ENCODE data around the gene MEIS1. TPM values are rescaled to one million over a fixed set of nuclear protein-coding genes. Genes with fewer than 3 reads are reported as not detected.
"Not testable (repeated sequence)": the region's sequence is repeated elsewhere in the genome, so short reads cannot be mapped to it uniquely, and the experiment has no call there.

Gene MEIS1
- total RNA-seq, 3 donors from 2014 or later (not counting 1 experiment from before 2014, with no cell fraction given): 2.0 to 5.4 (median 3.6) TPM

DNA sequence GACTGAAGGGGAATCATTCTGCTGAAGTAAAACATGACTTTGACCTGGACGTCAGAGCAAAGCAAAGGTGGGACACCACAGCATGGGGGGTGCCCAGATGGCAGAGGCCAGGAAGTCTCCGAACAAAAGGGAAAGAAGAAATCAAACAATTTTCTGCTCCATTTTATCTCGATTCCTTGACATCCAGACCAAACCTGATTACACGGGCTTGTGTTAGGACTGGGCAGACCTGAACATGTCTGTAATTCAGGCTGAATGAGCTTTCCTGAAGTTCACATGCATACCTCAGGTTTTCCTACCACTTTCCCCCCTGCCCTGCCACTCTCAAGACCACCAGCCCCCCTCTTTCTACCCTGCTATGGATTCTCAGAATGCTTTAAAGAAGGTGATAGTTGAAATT, 44.8 kb upstream of the MEIS1 start:
- TF ChIP-seq CTCF (IDR thresholded peaks at IDR 0.05): no peak
- WGBS (ENCODE audit: insufficient coverage): 92% methylated on average over 4 of the region's 4 CpGs
- no peak overlapping the region for H3K4me3 Mint-ChIP-seq

GRCh38 chr2:66390811-66391210, 44.1 kb upstream of the MEIS1 start:
- H3K4me3 ChIP-seq (ENCODE audit: low read length): no peak overlapping the region
- no peaks in the 10 kb centered on the region for H3K4me1 Mint-ChIP-seq
- H3K4me1 ChIP-seq (ENCODE audit: control insufficient read depth, insufficient read depth, low read length): no peaks in the 10 kb centered on the region
- no peaks in the 10 kb centered on the region for H3K9me3 ChIP-seq (ENCODE audit: control insufficient read depth, insufficient read depth, low read length)
- no peak overlapping the region for H3K4me3 Mint-ChIP-seq
- H3K27ac Mint-ChIP-seq: no peak overlapping the region
- 95% methylated on average over 4 of the region's 9 CpGs for WGBS (ENCODE audit: insufficient coverage)
- H3K27ac ChIP-seq (ENCODE audit: low read length): no peak overlapping the region
- no peaks in the 10 kb centered on the region for H3K36me3 ChIP-seq (ENCODE audit: control insufficient read depth, insufficient read depth, low read length)
- no peaks in the 10 kb centered on the region for H3K27me3 ChIP-seq (ENCODE audit: control insufficient read depth, insufficient read depth, low read length)
- H3K36me3 Mint-ChIP-seq: no peaks in the 10 kb centered on the region
- H3K9me3 Mint-ChIP-seq: peaks cover 3 to 6% of the 10 kb centered on the region in 2 donors
- intact Hi-C loops (cut with micrococcal nuclease): no loop called here
- ATAC-seq (no peak), DNase-seq (no peak)
- no peaks in the 10 kb centered on the region for H3K27me3 Mint-ChIP-seq (ENCODE audit: low read depth in 2 of 2)
- no peak for TF ChIP-seq CTCF (IDR thresholded peaks at IDR 0.05)

More for the DNA sequence above, 44.8 kb upstream of the MEIS1 start:
- ATAC-seq: no peak
- intact Hi-C loops (cut with micrococcal nuclease): no loop called here
- no peaks in the 10 kb centered on the region for H3K4me1 ChIP-seq (ENCODE audit: control insufficient read depth, insufficient read depth, low read length)
- Mint-ChIP-seq H3K27me3 (ENCODE audit: low read depth in 2 of 2) (no peaks in the 10 kb centered on the region), H3K4me1 (no peaks in the 10 kb centered on the region), H3K9me3 (peaks cover 3 to 6% of the 10 kb centered on the region in 2 donors), H3K27ac (no peak overlapping the region), H3K36me3 (no peaks in the 10 kb centered on the region)
- H3K27me3 ChIP-seq (ENCODE audit: control insufficient read depth, insufficient read depth, low read length): no peaks in the 10 kb centered on the region
- H3K27ac ChIP-seq (ENCODE audit: low read length): no peak overlapping the region
- H3K9me3 ChIP-seq (ENCODE audit: control insufficient read depth, insufficient read depth, low read length): no peaks in the 10 kb centered on the region
- H3K4me3 ChIP-seq (ENCODE audit: low read length): no peak overlapping the region
- H3K36me3 ChIP-seq (ENCODE audit: control insufficient read depth, insufficient read depth, low read length): no peaks in the 10 kb centered on the region
- no peak for DNase-seq

DNA sequence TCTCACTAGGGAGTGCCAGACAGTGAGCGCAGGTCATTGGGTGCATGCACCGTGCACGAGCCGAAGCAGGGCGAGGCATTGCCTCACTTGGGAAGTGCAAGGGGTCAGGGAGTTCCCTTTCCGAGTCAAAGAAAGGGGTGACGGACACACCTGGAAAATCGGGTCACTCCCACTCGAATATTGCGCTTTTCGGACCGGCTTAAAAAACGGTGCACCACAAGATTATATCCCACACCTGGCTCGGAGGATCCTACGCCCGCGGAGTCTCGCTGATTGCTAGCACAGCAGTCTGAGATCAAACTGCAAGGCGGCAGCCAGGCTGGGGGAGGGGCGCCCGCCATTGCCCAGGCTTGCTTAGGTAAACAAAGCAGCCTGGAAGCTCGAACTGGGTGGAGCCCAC, 43.7 kb upstream of the MEIS1 start:
- ATAC-seq; H3K27me3 ChIP-seq (ENCODE audit: control insufficient read depth, insufficient read depth, low read length); DNase-seq; H3K4me1 ChIP-seq (ENCODE audit: control insufficient read depth, insufficient read depth, low read length); intact Hi-C loops (cut with micrococcal nuclease); H3K27me3 Mint-ChIP-seq (ENCODE audit: low read depth in 2 of 2); H3K27ac ChIP-seq (ENCODE audit: low read length); H3K4me3 ChIP-seq (ENCODE audit: low read length); H3K9me3 ChIP-seq (ENCODE audit: control insufficient read depth, insufficient read depth, low read length); H3K4me1 Mint-ChIP-seq; H3K27ac Mint-ChIP-seq; H3K36me3 ChIP-seq (ENCODE audit: control insufficient read depth, insufficient read depth, low read length); H3K4me3 Mint-ChIP-seq; H3K9me3 Mint-ChIP-seq; H3K36me3 Mint-ChIP-seq: not testable (repeated sequence)
- 96% methylated on average over 12 of the region's 22 CpGs for WGBS (ENCODE audit: insufficient coverage)

GRCh38 chr2:66405473-66405872, 29.5 kb upstream of the MEIS1 start:
- Histone ChIP-seq H3K36me3 (ENCODE audit: control insufficient read depth, insufficient read depth, low read length) (no peaks in the 10 kb centered on the region), H3K27ac (ENCODE audit: low read length) (no peak overlapping the region), H3K4me1 (ENCODE audit: control insufficient read depth, insufficient read depth, low read length) (no peaks in the 10 kb centered on the region), H3K9me3 (ENCODE audit: control insufficient read depth, insufficient read depth, low read length) (no peaks in the 10 kb centered on the region), H3K4me3 (ENCODE audit: low read length) (no peak overlapping the region), H3K27me3 (ENCODE audit: control insufficient read depth, insufficient read depth, low read length) (peaks cover 2% of the 10 kb centered on the region)
- Mint-ChIP-seq H3K27me3 (ENCODE audit: low read depth in 2 of 2) (peaks cover 6 to 9% of the 10 kb centered on the region in 2 donors), H3K4me3 (no peak overlapping the region), H3K4me1 (no peaks in the 10 kb centered on the region), H3K9me3 (peaks cover 0 to 2% of the 10 kb centered on the region in 2 donors), H3K27ac (no peak overlapping the region), H3K36me3 (peaks cover 6% of the 10 kb centered on the region)
- 36% methylated on average over 4 of the region's 4 CpGs for WGBS (ENCODE audit: insufficient coverage)
- no peak for DNase-seq
- intact Hi-C loops (cut with micrococcal nuclease): no loop called here
- ATAC-seq: no peak
- no peak for TF ChIP-seq CTCF (IDR thresholded peaks at IDR 0.05)

Data from natural killer cell (primary cell).